ENCODE data around the gene ZDHHC8.

The ZDHHC8 gene

DNA sequence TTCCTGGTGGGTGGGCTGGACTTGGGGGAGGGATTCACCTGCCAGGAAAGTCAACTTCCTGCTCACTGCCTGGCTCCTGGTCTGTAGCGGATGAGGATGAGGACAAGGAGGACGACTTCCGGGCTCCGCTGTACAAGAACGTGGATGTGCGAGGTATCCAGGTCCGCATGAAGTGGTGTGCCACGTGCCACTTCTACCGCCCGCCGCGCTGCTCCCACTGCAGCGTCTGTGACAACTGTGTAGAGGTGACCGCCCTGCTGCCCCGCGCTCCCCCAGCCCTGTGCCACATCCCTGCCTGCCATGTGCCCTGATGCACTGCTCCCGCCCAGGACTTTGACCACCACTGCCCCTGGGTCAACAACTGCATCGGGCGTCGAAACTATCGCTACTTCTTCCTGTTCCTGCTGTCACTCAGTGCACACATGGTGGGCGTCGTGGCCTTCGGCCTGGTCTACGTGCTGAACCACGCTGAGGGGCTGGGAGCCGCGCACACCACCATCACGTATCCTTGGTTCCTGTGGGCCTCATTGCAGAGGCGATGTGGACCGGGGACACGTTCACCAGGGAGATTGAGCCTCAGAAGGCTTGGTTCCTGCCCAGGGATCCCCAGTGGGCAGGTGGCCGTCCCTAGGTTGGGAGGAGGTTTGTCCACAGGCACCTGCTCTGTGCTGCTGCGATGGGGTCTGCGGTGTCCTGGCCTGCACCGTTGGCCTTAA, 7.9 kb downstream of the ZDHHC8 start:
- Mint-ChIP-seq H3K27ac (no peak overlapping the region), H3K4me3 (no peak overlapping the region), H3K4me1 (peaks cover 31% of the 10 kb centered on the region), H3K36me3 (peaks cover 12% of the 10 kb centered on the region), H3K9me3 (no peaks in the 10 kb centered on the region)
- ATAC-seq (no peak), DNase-seq (ENCODE audit: low spot score in 2 of 2) (no peak)

DNA sequence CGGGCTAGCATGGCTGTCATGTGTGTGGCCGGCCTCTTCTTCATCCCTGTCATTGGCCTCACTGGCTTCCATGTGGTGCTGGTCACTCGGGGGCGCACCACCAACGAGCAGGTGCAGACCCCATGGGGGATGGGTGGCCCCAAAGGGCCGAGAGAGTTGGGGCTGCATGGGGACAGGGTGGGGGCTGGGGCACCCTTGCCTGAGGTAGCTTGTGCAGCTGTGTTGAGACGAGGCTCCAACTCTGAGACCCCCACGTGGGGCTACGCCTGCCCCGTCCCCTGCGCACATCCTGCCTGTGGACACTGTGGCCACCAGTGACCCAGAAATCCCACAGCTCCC, 8.5 kb downstream of the ZDHHC8 start:
- DNase-seq (ENCODE audit: low spot score in 2 of 2) = no peak
- Mint-ChIP-seq H3K4me3 (no peak overlapping the region), H3K9me3 (no peaks in the 10 kb centered on the region), H3K27ac (no peak overlapping the region), H3K4me1 (peaks cover 29% of the 10 kb centered on the region), H3K36me3 (peaks cover 12% of the 10 kb centered on the region)
- ATAC-seq = no peak

- Mint-ChIP-seq H3K4me3 (no peak overlapping the region), H3K36me3 (peaks cover 12% of the 10 kb centered on the region), H3K27ac (no peak overlapping the region), H3K4me1 (peaks cover 29% of the 10 kb centered on the region), H3K9me3 (no peaks in the 10 kb centered on the region)
- ATAC-seq (no peak), DNase-seq (ENCODE audit: low spot score in 2 of 2) (no peak)
These were observed 8.9 kb downstream of the ZDHHC8 start for GRCh38 chr22:20140521-20140964.

DNA sequence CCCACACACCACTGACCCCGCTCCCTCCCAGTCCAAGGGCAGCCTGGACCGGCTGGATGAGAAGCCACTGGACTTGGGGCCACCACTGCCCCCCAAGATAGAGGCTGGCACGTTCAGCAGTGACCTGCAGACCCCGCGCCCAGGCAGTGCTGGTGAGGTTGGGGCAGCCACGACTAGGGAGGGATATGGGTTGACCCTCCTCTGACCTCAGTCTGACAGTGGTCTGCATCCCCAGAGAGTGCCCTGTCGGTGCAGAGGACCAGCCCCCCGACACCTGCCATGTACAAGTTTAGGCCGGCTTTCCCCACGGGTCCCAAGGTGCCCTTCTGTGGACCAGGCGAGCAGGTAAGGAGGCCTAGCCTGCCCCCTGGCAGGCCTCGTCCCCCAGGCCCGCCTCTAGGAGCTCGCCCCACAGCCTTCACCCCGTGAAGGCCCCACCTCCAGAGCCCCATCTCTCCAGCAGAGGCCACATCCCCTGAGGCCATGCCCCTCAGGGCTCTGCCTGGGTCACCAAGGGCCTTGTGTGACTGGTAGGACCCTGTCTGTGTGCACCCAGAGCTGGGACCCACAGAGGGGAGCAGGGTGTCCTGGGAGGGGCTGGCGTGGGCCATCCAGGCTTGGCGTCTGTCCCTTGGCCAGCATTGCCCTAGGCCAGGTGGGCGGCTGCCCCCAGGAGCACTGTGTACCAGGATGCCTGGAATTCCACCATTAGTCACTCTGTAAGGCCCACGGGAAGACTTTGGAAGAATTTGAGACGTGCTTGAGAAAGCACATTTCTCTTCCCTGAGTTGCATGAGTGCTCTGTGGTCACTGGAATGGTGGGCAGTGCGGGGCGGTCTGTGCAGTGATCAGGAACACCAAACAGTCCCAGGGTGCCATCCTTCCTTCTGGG, 9.8 kb downstream of the ZDHHC8 start:
- Mint-ChIP-seq H3K36me3 (peaks cover 12% of the 10 kb centered on the region), H3K4me3 (no peak overlapping the region), H3K9me3 (no peaks in the 10 kb centered on the region), H3K4me1 (peaks cover 26% of the 10 kb centered on the region), H3K27ac (no peak overlapping the region)
- DNase-seq (ENCODE audit: low spot score in 2 of 2) (no peak), ATAC-seq (no peak)

DNA sequence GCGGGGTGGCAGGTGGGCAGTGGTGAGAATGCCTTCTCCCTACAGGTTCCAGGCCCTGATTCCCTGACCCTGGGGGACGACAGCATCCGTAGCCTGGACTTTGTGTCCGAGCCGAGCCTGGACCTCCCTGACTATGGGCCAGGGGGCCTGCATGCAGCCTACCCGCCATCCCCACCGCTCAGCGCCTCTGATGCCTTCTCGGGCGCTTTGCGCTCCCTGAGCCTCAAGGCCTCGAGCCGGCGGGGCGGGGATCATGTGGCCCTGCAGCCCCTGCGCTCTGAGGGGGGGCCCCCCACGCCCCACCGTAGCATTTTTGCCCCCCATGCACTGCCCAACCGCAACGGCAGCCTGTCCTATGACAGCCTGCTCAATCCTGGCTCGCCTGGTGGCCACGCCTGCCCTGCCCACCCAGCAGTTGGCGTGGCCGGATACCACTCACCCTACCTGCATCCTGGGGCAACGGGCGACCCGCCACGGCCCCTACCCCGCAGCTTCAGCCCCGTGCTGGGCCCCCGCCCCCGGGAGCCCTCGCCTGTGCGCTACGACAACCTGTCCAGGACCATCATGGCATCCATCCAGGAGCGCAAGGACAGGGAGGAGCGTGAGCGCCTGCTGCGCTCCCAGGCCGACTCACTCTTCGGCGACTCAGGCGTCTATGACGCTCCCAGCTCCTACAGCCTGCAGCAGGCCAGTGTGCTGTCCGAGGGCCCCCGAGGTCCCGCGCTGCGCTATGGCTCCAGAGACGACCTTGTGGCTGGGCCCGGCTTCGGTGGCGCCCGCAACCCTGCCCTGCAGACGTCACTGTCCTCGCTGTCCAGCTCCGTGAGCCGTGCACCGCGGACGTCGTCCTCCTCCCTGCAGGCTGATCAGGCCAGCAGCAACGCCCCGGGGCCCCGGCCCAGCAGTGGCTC, 11.4 kb downstream of the ZDHHC8 start:
- H3K4me3 Mint-ChIP-seq = no peak overlapping the region
- peaks cover 12% of the 10 kb centered on the region for H3K36me3 Mint-ChIP-seq
- ATAC-seq (no peak), DNase-seq (ENCODE audit: low spot score in 2 of 2) (no peak)
- no peaks in the 10 kb centered on the region for H3K9me3 Mint-ChIP-seq
- no peak overlapping the region for H3K27ac Mint-ChIP-seq
- peaks cover 20% of the 10 kb centered on the region for H3K4me1 Mint-ChIP-seq

GRCh38 chr22:20143883-20144665, 12.5 kb downstream of the ZDHHC8 start:
- no peak for DNase-seq (ENCODE audit: low spot score in 2 of 2)
- no peak for ATAC-seq

GRCh38 chr22:20145206-20145831, 13.7 kb downstream of the ZDHHC8 start:
- H3K36me3 Mint-ChIP-seq = peaks cover 6% of the 10 kb centered on the region
- H3K4me3 Mint-ChIP-seq = no peak overlapping the region
- H3K9me3 Mint-ChIP-seq = no peaks in the 10 kb centered on the region
- no peak for DNase-seq (ENCODE audit: low spot score in 2 of 2)
- peaks cover 5% of the 10 kb centered on the region for H3K4me1 Mint-ChIP-seq
- no peak for ATAC-seq
- no peak overlapping the region for H3K27ac Mint-ChIP-seq

More at GRCh38 chr22:20143883-20144665, 12.5 kb downstream of the ZDHHC8 start:
- peaks cover 12% of the 10 kb centered on the region for H3K36me3 Mint-ChIP-seq
- H3K27ac Mint-ChIP-seq = no peak overlapping the region
- no peaks in the 10 kb centered on the region for H3K9me3 Mint-ChIP-seq
- peaks cover 13% of the 10 kb centered on the region for H3K4me1 Mint-ChIP-seq
- H3K4me3 Mint-ChIP-seq = no peak overlapping the region

DNA sequence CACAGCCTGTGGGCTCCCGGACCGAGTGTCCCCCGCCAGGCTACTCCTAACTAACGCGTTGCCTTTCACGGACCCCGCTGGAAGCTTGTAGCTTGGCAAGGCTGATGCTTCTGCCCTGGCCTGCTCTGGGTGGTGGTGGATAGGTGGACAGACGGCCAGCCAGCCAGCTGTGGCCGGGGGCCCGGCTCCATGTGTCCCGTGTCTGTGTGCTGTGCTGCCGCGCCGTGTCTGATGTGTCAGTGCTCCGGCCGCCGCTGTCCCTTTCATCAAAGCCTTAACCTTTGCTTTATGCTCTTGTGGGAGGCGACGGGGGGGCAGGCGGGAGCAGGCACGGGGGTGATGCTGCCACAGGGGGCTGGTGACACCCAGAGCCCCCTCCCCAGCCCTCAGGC, 14.2 kb downstream of the ZDHHC8 start:
- DNase-seq (ENCODE audit: low spot score in 2 of 2) (no peak), ATAC-seq (no peak)
- H3K4me1 Mint-ChIP-seq = peaks cover 5% of the 10 kb centered on the region
- peaks cover 6% of the 10 kb centered on the region for H3K36me3 Mint-ChIP-seq
- H3K9me3 Mint-ChIP-seq = no peaks in the 10 kb centered on the region
- no peak overlapping the region for H3K4me3 Mint-ChIP-seq
- H3K27ac Mint-ChIP-seq = no peak overlapping the region

DNA sequence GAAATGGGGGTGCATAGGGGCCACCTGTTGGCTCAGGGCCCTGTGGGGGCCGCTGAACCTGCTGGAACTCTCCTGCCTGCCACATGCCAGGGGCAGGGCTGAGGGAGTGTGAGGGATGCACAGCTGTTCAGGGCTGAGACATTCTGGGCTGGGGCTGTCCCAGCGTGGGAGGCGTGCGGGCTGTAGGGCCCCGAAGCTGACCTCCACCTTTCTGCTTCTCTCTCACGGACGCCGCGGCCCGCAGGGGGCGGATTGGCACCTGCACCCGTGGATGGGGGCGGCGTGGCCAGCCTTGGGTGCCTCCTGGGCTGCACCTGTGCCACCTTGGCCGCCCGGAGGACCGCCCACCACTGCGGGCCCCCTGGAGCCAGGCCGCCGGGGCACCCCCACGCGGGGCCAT, 15.2 kb downstream of the ZDHHC8 start:
- H3K36me3 Mint-ChIP-seq = peaks cover 6% of the 10 kb centered on the region
- ATAC-seq (peak; percentile 15), DNase-seq (ENCODE audit: low spot score in 2 of 2) (no peak)
- H3K4me3 Mint-ChIP-seq = no peak overlapping the region
- peaks cover 5% of the 10 kb centered on the region for H3K4me1 Mint-ChIP-seq
- H3K9me3 Mint-ChIP-seq = no peaks in the 10 kb centered on the region
- peak overlapping the region; percentile 71 for H3K27ac Mint-ChIP-seq

DNA sequence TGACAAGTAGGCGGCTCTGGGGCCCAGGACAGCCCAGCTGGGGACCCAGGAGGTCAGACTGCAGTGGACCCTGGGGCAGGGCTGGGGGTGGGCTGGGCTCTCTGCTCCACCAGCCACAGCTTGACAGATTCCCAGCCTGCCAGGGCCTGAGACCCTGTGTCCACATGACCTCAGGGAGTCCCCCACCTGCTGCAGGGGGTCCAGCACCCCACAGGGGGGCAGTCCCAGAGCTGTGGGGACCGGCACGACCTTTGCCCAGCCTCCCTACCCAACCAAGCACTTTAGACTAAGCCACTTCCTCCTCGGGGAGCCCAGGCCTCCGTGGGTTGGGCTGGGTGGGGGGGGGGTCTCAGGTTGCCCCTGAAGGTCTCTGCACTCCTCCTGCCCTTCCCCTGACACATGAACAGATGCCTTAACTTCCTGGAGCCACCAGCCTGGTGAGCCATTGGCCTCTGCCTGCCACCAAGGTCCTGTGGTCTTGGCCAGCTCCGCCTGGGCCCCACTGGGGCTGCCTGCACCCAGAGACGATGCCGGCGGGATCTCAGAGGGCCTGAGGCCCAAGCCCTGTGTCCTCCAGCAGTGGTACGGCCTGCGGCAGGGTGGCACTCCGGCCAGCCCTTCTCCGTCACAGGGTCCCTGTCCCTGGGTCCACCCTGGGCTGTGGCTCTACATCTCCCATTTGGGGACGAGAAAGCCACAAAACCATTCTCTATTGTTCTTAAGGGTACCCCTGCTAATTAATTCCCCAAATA, 15.8 kb downstream of the ZDHHC8 start:
- Mint-ChIP-seq H3K4me1 (peaks cover 5% of the 10 kb centered on the region), H3K9me3 (no peaks in the 10 kb centered on the region), H3K36me3 (peaks cover 6% of the 10 kb centered on the region), H3K27ac (no peak overlapping the region), H3K4me3 (no peak overlapping the region)
- ATAC-seq = no peak
- no peak for DNase-seq (ENCODE audit: low spot score in 2 of 2)

DNA sequence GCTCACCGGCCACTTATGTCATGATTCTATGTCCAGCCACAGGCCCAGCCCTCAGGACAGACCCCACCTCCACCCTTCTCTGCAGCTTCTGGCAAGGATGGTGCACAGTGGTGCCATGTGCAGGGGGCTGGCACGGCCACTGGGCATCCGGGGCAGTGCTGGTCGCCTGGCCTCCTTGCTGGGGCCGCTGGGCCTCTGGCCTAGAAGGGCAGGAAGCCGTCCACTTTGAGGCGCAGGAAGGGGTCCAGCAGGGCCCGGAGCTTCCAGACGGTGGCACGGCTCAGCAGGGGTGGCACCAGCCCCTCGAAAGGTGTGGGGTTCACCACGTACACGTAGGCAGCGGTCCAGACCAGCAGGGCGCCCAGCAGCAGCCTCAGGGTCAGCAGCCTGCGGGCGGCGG, 16.8 kb downstream of the ZDHHC8 start:
- peaks cover 6% of the 10 kb centered on the region for H3K36me3 Mint-ChIP-seq
- no peaks in the 10 kb centered on the region for H3K9me3 Mint-ChIP-seq
- H3K27ac Mint-ChIP-seq = no peak overlapping the region
- DNase-seq (ENCODE audit: low spot score in 2 of 2) (no peak), ATAC-seq (no peak)
- no peak overlapping the region for H3K4me3 Mint-ChIP-seq
- H3K4me1 Mint-ChIP-seq = peaks cover 5% of the 10 kb centered on the region

GRCh38 chr22:20149257-20150250, 17.9 kb downstream of the ZDHHC8 start:
- ATAC-seq = no peak
- peaks cover under 1% of the 10 kb centered on the region for H3K36me3 Mint-ChIP-seq
- no peak overlapping the region for H3K4me3 Mint-ChIP-seq
- H3K27ac Mint-ChIP-seq = no peak overlapping the region
- DNase-seq (ENCODE audit: low spot score in 2 of 2) = no peak
- peaks cover 5% of the 10 kb centered on the region for H3K4me1 Mint-ChIP-seq
- no peaks in the 10 kb centered on the region for H3K9me3 Mint-ChIP-seq
